Measurements from ENCODE around the gene COQ7. TPM values are rescaled to one million over a fixed set of nuclear protein-coding genes. Genes with fewer than 3 reads are reported as not detected.
A peak's percentile ranks its signal among the peaks of the same experiment; 100 is the strongest.

Gene COQ7
- total RNA-seq (2014; rRNA removed; shearing (Covaris generic)) (17.4 and 17.9 TPM in 2 replicates), polyA plus RNA-seq (2016; fragmentation: Nextera tagmentation; extraction: Ambion mirVana) (19.3 and 21.7 TPM in 2 replicates)
- long read RNA-seq, partial matches to known transcripts, result 0 of 4 reads
- long read RNA-seq, other reads (novel, unspliced or antisense), result 2 of 4 reads

DNA sequence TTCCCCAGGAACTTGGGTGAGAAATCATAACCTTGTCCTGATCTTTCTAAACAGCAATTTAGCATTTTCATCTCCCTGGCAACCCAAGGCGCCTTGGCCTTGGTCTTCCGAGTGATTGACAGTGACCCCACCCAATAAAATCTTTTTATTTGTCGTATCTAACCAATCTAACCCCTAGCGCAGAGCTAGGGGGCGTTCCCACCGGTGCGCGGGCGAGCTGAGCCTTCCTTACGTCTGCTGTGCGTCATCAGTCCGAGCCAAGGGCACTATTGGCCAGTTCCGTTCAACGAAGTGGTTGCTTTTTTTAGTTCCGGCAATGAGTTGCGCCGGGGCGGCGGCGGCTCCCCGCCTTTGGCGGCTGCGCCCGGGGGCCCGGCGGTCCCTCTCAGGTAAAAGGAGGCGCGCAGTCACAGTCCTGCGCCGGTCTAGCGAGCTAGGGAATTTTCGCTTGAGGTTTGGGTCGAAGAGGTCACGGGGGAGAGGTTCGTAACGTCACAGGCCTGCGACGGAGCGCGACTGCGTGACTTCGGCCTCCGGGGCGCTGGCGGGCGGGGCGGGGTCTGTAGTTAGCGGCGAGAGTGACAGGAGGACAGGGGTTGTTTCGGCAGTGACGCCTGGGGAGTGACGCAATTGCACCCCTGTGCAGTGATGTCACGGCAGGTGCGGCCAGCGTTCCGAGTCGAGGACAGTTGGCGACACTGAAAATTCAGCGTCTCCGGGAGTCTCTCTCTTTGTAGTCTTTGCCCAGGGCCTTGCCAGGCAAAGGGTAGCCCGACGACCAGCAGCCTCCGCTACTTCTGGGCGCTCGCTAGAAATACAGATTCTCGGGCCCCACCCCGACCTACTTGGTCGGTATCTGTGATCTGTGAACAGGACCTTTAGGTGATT is at the start of gene COQ7:
Gene COQ7 (plus strand): TSS at position 266 of the 888 bp plus-strand sequence. CDS start 51 bp downstream, at position 317.
- no peaks in the 10 kb centered on the region; the same call in 2 of the 3 replicates for H3K9me3 Mint-ChIP-seq
- Histone ChIP-seq H3K36me3 (ENCODE audit: insufficient read depth) (no peaks in the 10 kb centered on the region), H2AFZ (peak within 1 kb of the TSS; percentile 96; the same call in 1 of the 2 replicates), H3K79me2 (replicated peaks; ENCODE audit: insufficient read depth) (peaks cover 14% of the 10 kb centered on the region), H3K9me2 (ENCODE audit: insufficient read depth) (no peaks in the 10 kb centered on the region), H3K27ac (ENCODE audit: low read depth) (peak within 1 kb of the TSS; percentile 90), H3K4me3 (peak within 1 kb of the TSS; percentile 57), H3K27me3 (ENCODE audit: insufficient read depth) (no peaks in the 10 kb centered on the region), H4K20me1 (replicated peaks; ENCODE audit: insufficient read depth) (no peaks in the 10 kb centered on the region), H3K4me2 (peak within 1 kb of the TSS; percentile 90), H3F3A (replicated peaks; ENCODE audit: low read depth) (0 out of 2 replicates have a peak, but pooled peaks cover 4% of the 10 kb centered on the region), H3K4me1 (ENCODE audit: insufficient read depth) (no peaks in the 10 kb centered on the region; the same call in 1 of the 2 replicates)
- no peaks in the 10 kb centered on the region for H3K36me3 Mint-ChIP-seq (ENCODE audit: low read depth)
- H3K4me1 Mint-ChIP-seq, result no peaks in the 10 kb centered on the region; the same call in 1 of the 3 replicates
- ATAC-seq (peak; percentile 94), DNase-seq (ENCODE audit: low spot score) (peak; percentile 100)
- peaks cover 9% of the 10 kb centered on the region for H3K27me3 Mint-ChIP-seq (ENCODE audit: insufficient read depth, low read depth, poor library complexity)
- peak within 1 kb of the TSS; percentile 92 for H3K4me3 Mint-ChIP-seq
- TF ChIP-seq, protein P1, sequence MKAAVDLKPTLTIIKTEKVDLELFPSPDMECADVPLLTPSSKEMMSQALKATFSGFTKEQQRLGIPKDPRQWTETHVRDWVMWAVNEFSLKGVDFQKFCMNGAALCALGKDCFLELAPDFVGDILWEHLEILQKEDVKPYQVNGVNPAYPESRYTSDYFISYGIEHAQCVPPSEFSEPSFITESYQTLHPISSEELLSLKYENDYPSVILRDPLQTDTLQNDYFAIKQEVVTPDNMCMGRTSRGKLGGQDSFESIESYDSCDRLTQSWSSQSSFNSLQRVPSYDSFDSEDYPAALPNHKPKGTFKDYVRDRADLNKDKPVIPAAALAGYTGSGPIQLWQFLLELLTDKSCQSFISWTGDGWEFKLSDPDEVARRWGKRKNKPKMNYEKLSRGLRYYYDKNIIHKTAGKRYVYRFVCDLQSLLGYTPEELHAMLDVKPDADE (IDR thresholded peaks at IDR 0.05), result no peak
- TF ChIP-seq, protein P2, sequence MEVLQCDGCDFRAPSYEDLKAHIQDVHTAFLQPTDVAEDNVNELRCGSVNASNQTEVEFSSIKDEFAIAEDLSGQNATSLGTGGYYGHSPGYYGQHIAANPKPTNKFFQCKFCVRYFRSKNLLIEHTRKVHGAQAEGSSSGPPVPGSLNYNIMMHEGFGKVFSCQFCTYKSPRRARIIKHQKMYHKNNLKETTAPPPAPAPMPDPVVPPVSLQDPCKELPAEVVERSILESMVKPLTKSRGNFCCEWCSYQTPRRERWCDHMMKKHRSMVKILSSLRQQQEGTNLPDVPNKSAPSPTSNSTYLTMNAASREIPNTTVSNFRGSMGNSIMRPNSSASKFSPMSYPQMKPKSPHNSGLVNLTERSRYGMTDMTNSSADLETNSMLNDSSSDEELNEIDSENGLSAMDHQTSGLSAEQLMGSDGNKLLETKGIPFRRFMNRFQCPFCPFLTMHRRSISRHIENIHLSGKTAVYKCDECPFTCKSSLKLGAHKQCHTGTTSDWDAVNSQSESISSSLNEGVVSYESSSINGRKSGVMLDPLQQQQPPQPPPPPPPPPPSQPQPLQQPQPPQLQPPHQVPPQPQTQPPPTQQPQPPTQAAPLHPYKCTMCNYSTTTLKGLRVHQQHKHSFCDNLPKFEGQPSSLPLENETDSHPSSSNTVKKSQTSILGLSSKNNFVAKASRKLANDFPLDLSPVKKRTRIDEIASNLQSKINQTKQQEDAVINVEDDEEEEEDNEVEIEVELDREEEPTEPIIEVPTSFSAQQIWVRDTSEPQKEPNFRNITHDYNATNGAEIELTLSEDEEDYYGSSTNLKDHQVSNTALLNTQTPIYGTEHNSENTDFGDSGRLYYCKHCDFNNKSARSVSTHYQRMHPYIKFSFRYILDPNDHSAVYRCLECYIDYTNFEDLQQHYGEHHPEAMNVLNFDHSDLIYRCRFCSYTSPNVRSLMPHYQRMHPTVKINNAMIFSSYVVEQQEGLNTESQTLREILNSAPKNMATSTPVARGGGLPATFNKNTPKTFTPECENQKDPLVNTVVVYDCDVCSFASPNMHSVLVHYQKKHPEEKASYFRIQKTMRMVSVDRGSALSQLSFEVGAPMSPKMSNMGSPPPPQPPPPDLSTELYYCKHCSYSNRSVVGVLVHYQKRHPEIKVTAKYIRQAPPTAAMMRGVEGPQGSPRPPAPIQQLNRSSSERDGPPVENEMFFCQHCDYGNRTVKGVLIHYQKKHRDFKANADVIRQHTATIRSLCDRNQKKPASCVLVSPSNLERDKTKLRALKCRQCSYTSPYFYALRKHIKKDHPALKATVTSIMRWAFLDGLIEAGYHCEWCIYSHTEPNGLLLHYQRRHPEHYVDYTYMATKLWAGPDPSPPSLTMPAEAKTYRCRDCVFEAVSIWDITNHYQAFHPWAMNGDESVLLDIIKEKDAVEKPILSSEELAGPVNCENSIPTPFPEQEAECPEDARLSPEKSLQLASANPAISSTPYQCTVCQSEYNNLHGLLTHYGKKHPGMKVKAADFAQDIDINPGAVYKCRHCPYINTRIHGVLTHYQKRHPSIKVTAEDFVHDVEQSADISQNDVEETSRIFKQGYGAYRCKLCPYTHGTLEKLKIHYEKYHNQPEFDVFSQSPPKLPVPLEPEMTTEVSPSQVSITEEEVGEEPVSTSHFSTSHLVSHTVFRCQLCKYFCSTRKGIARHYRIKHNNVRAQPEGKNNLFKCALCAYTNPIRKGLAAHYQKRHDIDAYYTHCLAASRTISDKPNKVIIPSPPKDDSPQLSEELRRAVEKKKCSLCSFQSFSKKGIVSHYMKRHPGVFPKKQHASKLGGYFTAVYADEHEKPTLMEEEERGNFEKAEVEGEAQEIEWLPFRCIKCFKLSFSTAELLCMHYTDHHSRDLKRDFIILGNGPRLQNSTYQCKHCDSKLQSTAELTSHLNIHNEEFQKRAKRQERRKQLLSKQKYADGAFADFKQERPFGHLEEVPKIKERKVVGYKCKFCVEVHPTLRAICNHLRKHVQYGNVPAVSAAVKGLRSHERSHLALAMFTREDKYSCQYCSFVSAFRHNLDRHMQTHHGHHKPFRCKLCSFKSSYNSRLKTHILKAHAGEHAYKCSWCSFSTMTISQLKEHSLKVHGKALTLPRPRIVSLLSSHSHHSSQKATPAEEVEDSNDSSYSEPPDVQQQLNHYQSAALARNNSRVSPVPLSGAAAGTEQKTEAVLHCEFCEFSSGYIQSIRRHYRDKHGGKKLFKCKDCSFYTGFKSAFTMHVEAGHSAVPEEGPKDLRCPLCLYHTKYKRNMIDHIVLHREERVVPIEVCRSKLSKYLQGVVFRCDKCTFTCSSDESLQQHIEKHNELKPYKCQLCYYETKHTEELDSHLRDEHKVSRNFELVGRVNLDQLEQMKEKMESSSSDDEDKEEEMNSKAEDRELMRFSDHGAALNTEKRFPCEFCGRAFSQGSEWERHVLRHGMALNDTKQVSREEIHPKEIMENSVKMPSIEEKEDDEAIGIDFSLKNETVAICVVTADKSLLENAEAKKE (CRISPR knock-in tag; IDR thresholded peaks at IDR 0.05), result no peak
- TF ChIP-seq CREB1 (CRISPR knock-in tag; IDR thresholded peaks at IDR 0.05; ENCODE audit: low read depth), result peak; percentile 95
- TF ChIP-seq POLR2AphosphoS5 (IDR thresholded peaks at IDR 0.05; ENCODE audit: low read depth), result peak; percentile 40; the same call in 1 of the 2 replicates
- peak within 1 kb of the TSS; percentile 99 for H3K27ac Mint-ChIP-seq

All from GM23338 (cell line).